OCI-LY7 (cell line): Measurements from ENCODE around the gene SERTAD3. TPM values are rescaled to one million over a fixed set of nuclear protein-coding genes. Genes with fewer than 3 reads are reported as not detected.

Experiments
- BruUV-seq: library from RNA; stranded (reverse); fragments of 400-500 nt; replicated peaks from 2 replicates; lab custom pipeline; 2021; lab: Mats Ljungman, UMichigan
- CTCF ChIA-PET: fragments of 300-600 bp; sonication (Branson Sonifier 250); formaldehyde crosslinking; loops from one replicate; lab custom pipeline; 2022; ENCODE audit warnings: antibody characterized with exemption; ENCODE audit not compliant: unreplicated experiment; lab: Charles Lee
- POLR2A ChIA-PET: fragments of 300-600 bp; sonication (Branson Sonifier 250); formaldehyde crosslinking; loops from one replicate; lab custom pipeline; 2022; ENCODE audit warnings: antibody characterized with exemption; lab: Charles Lee
- DNase-seq: peaks from one replicate; pipeline ENCODE4 v3.0.0-alpha.2; 2015; ENCODE audit warnings: low spot score
- H2AFZ ChIP-seq: fragments of 200-600 bp; sonication (generic), shearing (Covaris generic); 2 replicates; pipeline ENCODE4 v1.6.1; 2014; ENCODE audit warnings: mild to moderate bottlenecking, antibody characterized with exemption, low read length, moderate library complexity
- H3K27ac ChIP-seq: fragments of 200-600 bp; sonication (generic); 2 replicates; pipeline ENCODE4 v1.5.1; 2014; ENCODE audit warnings: mixed run types, low read depth, mild to moderate bottlenecking, moderate library complexity, low read length, inconsistent platforms; ENCODE audit not compliant: poor library complexity, severe bottlenecking
- H3K36me3 ChIP-seq: fragments of 200-600 bp; sonication (generic); 2 replicates; pipeline ENCODE4 v1.6.1; 2014; ENCODE audit warnings: mild to moderate bottlenecking, antibody characterized with exemption, low read length, moderate library complexity, mixed read lengths; ENCODE audit not compliant: insufficient read depth
- H3K4me1 ChIP-seq: fragments of 200-600 bp; sonication (generic); 2 replicates; pipeline ENCODE4 v1.5.1; 2014; ENCODE audit warnings: mild to moderate bottlenecking, low read length; ENCODE audit not compliant: insufficient read depth, poor library complexity, severe bottlenecking
- H3K4me2 ChIP-seq: fragments of 200-600 bp; sonication (generic); 2 replicates; pipeline ENCODE4 v1.6.1; 2014; ENCODE audit warnings: mild to moderate bottlenecking, low read length
- H3K4me3 ChIP-seq: fragments of 200-600 bp; sonication (generic); 2 replicates; pipeline ENCODE4 v1.5.1; 2014; ENCODE audit warnings: mild to moderate bottlenecking, low read depth, low read length; ENCODE audit not compliant: poor library complexity, severe bottlenecking
- H3K79me2 ChIP-seq: fragments of 200-600 bp; sonication (generic); 2 replicates; pipeline ENCODE4 v1.6.1; 2016; ENCODE audit warnings: low read depth, mild to moderate bottlenecking, low read length, moderate library complexity, mixed read lengths; ENCODE audit not compliant: insufficient read depth
- H3K9me2 ChIP-seq: fragments of 200-600 bp; sonication (generic); 2 replicates; pipeline ENCODE4 v1.6.1; 2016; ENCODE audit warnings: mild to moderate bottlenecking, low read length, mixed read lengths; ENCODE audit not compliant: insufficient read depth
- H3K9me3 ChIP-seq: fragments of 200-600 bp; sonication (generic); 2 replicates; pipeline ENCODE4 v1.6.1; 2014; ENCODE audit warnings: mild to moderate bottlenecking, mixed run types, low read length, mixed read lengths
- H4K20me1 ChIP-seq: fragments of 200-600 bp; sonication (generic); 2 replicates; pipeline ENCODE4 v1.6.1; 2014; ENCODE audit warnings: mild to moderate bottlenecking, antibody characterized with exemption, low read length, moderate library complexity, mixed read lengths; ENCODE audit not compliant: insufficient read depth
- CTCF ChIP-seq: fragments of 200-600 bp; sonication (generic); conservative IDR thresholded peaks from 2 replicates; pipeline ENCODE4 v1.5.1; 2014; ENCODE audit warnings: mild to moderate bottlenecking, antibody characterized with exemption, low read length, moderate library complexity, mixed read lengths
- EZH2phosphoT487 ChIP-seq: fragments of 200-600 bp; sonication (generic); IDR thresholded peaks from 2 replicates; pipeline ENCODE4 v1.6.1; 2018; ENCODE audit warnings: low read depth, borderline replicate concordance, mild to moderate bottlenecking, mixed run types, antibody characterized with exemption, low read length, moderate library complexity, mixed read lengths
- intact Hi-C: fragments of 100-400 bp; cut with micrococcal nuclease; formaldehyde crosslinking; loops from one replicate; pipeline ENCODE4 v1.10.0; 2022; ENCODE audit not compliant: unreplicated experiment
- total RNA-seq, 2 experiments: library from RNA; depleted of rRNA in 1 of 2; stranded (reverse); fragments of >200 nt in 1 of 2; shearing (Covaris generic) in 1 of 2; gene quantifications; 2 replicates each; pipeline ENCODE4 v1.2.3, GENCODE V29; 2014 to 2022

SERTAD3 gene
- total RNA-seq, 2 experiments from 2014 or later = 12.2 to 18.6 TPM

GRCh38 chr19:40449506-40449905, 5.4 kb upstream of the SERTAD3 start:
- Histone ChIP-seq H3K9me3 (no peaks in the 10 kb centered on the region), H3K4me1 (peaks cover 7% of the 10 kb centered on the region), H2AFZ (no peak overlapping the region), H4K20me1 (no peaks in the 10 kb centered on the region), H3K27ac (no peak overlapping the region), H3K36me3 (peaks cover 3% of the 10 kb centered on the region; the same call in 1 of the 2 replicates), H3K4me3 (no peak overlapping the region), H3K4me2 (no peak overlapping the region), H3K79me2 (no peaks in the 10 kb centered on the region), H3K9me2 (no peaks in the 10 kb centered on the region)
- CTCF ChIA-PET = no interaction called here
- POLR2A ChIA-PET = no interaction called here
- TF ChIP-seq CTCF (no peak), EZH2phosphoT487 (no peak)
- DNase-seq = no peak
- BruUV-seq = no TSS peak
- intact Hi-C loops = no loop called here

GRCh38 chr19:40446263-40446784, 2.2 kb upstream of the SERTAD3 start:
- H3K9me3 ChIP-seq = no peaks in the 10 kb centered on the region
- no peak overlapping the region for H3K4me3 ChIP-seq
- no TSS peak for BruUV-seq
- no peaks in the 10 kb centered on the region for H4K20me1 ChIP-seq
- H3K27ac ChIP-seq = no peak overlapping the region
- no peak overlapping the region for H3K4me2 ChIP-seq
- peaks cover 21% of the 10 kb centered on the region for H3K79me2 ChIP-seq
- no peaks in the 10 kb centered on the region for H3K9me2 ChIP-seq
- peaks cover 11% of the 10 kb centered on the region for H3K36me3 ChIP-seq
- CTCF ChIA-PET = no interaction called here
- intact Hi-C loops = no loop called here
- peaks cover 18% of the 10 kb centered on the region for H3K4me1 ChIP-seq
- TF ChIP-seq CTCF (no peak), EZH2phosphoT487 (no peak)
- POLR2A ChIA-PET = no interaction called here
- H2AFZ ChIP-seq = no peak overlapping the region
- DNase-seq = no peak

GRCh38 chr19:40445780-40446262, 1.7 kb upstream of the SERTAD3 start:
- intact Hi-C loops = loop anchor here (2.0 kb wide), 1 partner anchor 141 kb away; no protein-coding TSS in a partner anchor

More at GRCh38 chr19:40445780-40446262, 1.7 kb upstream of the SERTAD3 start:
- H3K4me1 ChIP-seq = peaks cover 21% of the 10 kb centered on the region
- H3K79me2 ChIP-seq = peaks cover 26% of the 10 kb centered on the region
- H3K9me2 ChIP-seq = no peaks in the 10 kb centered on the region
- POLR2A ChIA-PET = no interaction called here
- H3K4me2 ChIP-seq = no peak overlapping the region
- no peak overlapping the region for H3K4me3 ChIP-seq
- no peak overlapping the region for H3K27ac ChIP-seq
- CTCF ChIA-PET = no interaction called here
- BruUV-seq = no TSS peak
- TF ChIP-seq CTCF (no peak), EZH2phosphoT487 (no peak)
- DNase-seq = no peak
- H3K9me3 ChIP-seq = no peaks in the 10 kb centered on the region
- no peak overlapping the region for H2AFZ ChIP-seq
- H3K36me3 ChIP-seq = peaks cover 16% of the 10 kb centered on the region
- no peaks in the 10 kb centered on the region for H4K20me1 ChIP-seq
